NOMO-1 treated with DMSO at 0.1 percent for 48 hours (cell line): ENCODE results near the gene OTOA.
"Not testable (repeated sequence)": the region's sequence is repeated elsewhere in the genome, so short reads cannot be mapped to it uniquely, and the experiment has no call there.

Source experiments
- DNase-seq: peaks from one replicate; lab custom pipeline; 2025; ENCODE audit not compliant: unreplicated experiment; lab: John Stamatoyannopoulos, UW

The OTOA gene

DNA sequence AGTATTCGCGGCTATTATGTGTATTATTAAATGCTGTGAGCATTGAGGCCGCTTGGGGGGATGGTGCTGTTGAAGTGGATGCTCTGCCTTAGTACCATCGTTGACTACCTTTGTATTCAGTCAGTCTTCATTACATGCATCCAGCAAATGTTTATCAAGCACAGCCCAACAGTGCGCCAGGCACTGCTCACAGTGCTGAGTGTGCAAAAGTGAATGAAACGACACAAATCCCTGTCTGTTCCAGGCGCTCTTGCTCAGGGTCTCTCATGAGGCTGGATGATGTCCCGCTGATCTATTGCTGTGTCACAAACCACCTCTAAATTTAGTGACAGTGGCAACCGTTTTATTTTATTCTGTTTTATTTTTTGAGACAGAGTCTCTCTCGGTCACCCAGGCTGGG lies 53.8 kb downstream of the OTOA start:
- DNase-seq, result no peak

DNA sequence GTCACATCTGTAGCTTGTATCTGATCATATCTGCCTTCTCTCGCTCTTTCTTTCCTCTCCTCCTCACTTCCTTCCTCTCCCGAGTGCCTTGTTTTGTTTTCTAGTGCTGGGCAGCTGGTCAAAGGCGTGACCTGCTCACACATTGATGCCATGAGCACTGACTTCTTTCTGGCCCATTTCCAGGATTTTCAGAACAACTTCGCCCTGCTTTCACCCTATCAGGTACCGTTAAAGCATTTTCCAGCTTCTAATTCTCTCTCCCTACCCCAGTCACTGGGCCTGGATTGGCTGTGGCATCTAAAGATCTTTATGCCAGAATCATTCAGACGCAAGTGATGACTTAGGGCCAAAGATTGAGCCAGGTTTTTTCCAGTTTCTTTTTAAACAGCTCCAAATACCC lies 55.5 kb downstream of the OTOA start:
- no peak for DNase-seq

- DNase-seq, result no peak
Observed at GRCh38 chr16:21720533-21720932, 56.8 kb downstream of the OTOA start.

GRCh38 chr16:21722771-21723455 lies 59.1 kb downstream of the OTOA start:
- DNase-seq, result no peak

DNA sequence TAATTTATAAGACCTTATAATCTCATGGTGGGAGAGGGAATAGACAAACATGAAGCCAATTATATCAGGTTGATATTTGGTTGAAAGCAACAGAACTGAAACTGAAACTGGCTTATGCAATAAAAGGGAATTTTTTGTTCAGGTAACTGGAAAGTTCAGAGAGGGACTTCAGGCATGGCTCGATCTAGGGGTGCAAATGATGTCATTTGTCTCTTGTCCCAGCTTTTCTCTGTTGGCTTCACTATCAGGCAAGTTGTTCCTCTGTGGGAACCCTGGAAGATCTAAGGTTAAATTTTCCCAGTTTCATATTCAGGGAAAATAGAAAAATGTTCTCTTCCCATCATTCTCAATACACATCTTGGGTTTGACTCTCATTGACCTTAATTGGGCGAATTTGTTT lies 59.8 kb downstream of the OTOA start:
- DNase-seq, result no peak

- DNase-seq, result no peak
Observed at GRCh38 chr16:21727344-21727743, 63.6 kb downstream of the OTOA start.

GRCh38 chr16:21731233-21731632 lies 67.5 kb downstream of the OTOA start:
- DNase-seq, result not testable (repeated sequence)

- DNase-seq, result not testable (repeated sequence)
Observed at GRCh38 chr16:21740637-21741036, 76.9 kb downstream of the OTOA start.

- DNase-seq, result peak; percentile 69
Observed at GRCh38 chr16:21756192-21757079, 92.7 kb downstream of the OTOA start.

DNA sequence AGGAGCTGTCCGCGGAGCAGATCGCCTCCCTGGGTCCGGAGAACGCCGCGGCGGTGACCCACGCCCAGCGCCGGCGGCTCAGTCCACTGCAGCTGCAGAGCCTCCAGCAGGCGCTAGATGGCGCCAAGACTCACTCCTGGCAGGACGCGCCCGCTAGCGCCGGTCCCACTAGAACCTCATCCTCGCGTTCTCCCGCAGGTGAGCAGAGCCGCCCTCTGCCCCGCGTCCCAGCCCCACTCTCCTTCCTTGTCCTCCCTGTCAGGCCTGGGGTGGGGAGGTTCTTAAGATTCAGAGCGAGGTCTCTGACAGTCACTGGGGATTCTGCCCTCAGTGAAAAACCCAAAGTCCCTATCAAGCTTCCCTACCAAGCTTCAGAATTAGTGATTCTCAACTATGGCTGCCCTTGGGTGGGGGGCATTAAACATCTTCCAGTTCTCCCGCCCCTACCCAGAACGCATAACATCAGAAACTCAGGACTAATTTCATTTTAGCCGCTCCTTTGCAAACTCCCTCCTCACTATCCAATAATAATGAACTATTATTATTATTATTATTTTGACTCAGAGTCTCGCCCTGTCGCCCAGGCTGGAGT lies 93.4 kb downstream of the OTOA start:
- not testable (repeated sequence) for DNase-seq

GRCh38 chr16:21768280-21768679 lies 104.5 kb downstream of the OTOA start:
- not testable (repeated sequence) for DNase-seq

DNA sequence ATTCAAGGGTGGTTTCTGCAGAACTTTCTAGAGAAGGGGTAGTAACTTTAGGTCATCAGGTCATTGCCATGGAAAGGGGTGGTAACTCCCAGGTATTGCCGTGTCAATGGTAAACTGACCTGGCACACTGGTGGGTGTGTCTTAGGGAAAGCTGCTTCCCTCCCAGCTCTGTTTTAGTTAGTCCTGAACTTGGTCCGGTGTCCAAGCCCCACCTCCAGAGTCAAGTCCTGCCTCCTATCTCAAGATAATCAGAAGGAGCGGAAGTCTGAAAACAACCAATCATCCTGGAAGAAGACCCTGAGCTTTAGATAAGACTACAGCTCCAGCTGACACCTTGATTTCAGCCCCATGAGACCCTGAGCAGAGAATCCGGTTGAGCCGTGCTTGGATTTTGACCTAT lies 105.0 kb downstream of the OTOA start:
- not testable (repeated sequence) for DNase-seq

GRCh38 chr16:21769284-21769683 lies 105.5 kb downstream of the OTOA start:
- DNase-seq, result not testable (repeated sequence)

DNA sequence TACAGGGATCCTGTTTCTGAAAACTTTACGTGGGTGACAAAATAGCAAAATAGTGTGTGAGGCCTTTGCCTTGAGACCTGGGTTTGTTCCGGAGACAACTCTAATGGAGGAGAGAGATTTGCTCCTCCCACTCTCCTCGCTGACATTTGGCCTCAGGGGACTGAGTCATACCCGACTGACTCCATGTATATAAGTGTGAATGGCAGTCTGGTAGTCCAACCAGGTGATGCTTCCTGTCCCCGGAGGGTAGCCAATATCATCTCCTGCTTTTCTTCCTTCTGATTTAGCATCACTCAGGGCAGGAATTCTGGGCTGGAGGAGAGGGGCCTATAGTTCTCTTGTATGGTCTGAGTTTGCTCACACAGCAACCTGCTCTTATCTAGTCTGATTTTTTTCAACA lies 106.8 kb downstream of the OTOA start:
- DNase-seq, result not testable (repeated sequence)

- DNase-seq, result not testable (repeated sequence)
Observed at GRCh38 chr16:21772547-21773206, 108.9 kb downstream of the OTOA start.

- DNase-seq, result not testable (repeated sequence)
Observed at GRCh38 chr16:21773207-21773553, 109.4 kb downstream of the OTOA start.

DNA sequence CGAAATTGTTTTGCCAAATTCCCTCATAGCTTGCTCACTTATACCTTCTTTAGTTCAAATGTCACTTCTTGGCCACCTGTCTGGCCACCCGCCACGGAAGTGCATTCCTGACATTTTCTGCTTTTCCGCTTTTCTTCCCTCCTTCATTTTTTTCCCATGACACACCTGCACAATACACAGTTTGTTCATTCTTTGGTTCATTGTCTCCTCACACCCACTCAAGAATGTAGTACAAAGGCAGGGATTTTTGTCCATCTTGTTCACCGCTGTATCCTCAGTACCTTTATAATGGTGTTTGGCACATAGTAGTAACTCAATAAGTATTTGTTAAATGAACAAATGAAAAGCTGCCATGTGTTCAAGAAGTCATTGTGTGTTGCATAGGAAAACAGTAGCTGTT lies 116.8 kb downstream of the OTOA start:
- not testable (repeated sequence) for DNase-seq

DNA sequence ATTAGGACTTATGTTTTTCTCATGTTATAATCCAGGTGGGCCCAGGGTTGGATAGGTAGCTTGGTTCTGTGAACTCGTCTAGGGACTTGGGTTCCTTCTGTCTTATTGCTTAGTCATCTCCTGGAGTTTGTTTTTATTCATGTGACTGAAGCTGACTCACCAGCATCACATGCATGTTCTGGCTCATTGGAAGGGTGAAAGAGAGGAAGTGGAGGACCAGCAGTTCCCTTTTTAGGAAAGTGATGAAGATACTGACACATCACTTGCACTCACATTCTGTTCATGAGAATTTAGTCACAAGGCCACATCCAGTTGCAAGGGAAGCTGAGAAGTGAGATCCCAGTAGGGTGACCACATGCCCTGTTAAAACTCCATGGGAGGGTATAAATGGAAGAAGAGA lies 126.7 kb downstream of the OTOA start:
- DNase-seq, result not testable (repeated sequence)

DNA sequence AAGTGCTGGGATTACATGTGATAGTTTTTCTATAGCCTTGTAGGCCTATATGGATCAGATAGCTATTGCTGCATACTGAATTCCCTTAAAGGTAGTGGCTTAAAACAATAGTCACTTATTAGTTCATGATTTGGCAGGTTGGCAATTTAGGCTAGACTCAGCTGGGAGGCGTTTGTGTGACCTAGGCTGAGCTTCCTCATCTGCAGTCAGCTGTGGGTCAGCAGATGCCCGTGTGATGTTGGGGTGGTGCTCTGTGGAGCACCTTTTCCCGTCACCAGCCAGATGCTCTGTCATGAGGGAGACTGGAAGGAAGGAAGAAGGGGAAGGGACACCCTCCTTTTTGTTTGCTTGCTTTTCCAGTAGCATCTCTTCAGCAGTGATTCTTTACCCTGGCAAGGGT lies 129.5 kb downstream of the OTOA start:
- DNase-seq, result not testable (repeated sequence)

DNA sequence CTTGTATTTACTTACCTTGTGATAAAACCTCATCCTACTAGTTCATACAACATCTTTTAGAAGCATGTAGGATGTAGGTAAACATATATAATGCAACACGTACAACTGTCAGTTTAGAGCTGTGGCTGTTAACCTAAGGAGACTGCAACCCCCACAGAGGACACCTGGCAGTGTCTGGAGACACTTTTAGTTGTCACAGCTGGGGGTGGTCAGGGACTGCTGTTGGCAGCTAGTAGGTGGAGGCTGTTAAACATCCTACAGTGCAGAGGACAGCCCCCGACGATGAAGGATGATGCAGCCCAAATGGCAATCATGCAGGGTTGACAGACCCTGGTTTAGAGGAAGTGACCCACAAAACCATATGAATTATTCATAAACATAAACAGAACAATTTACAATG lies 134.8 kb downstream of the OTOA start:
- DNase-seq, result not testable (repeated sequence)
